HG02981 (cell line): ENCODE data around the gene C15orf61.

ENCODE experiments used
- ATAC-seq: cut with Tn5 transposase; IDR thresholded peaks from one replicate; pipeline ENCODE4 v1.9.1; 2021; ENCODE audit warnings: mild to moderate bottlenecking, moderate library complexity; ENCODE audit not compliant: unreplicated experiment

The C15orf61 gene

GRCh38 chr15:67521029-67521782, at the start of gene C15orf61:
C15orf61 (plus strand) TSS chr15:67521131; CDS start chr15:67521249, 118 bp downstream.
- ATAC-seq, result peak; percentile 63

DNA sequence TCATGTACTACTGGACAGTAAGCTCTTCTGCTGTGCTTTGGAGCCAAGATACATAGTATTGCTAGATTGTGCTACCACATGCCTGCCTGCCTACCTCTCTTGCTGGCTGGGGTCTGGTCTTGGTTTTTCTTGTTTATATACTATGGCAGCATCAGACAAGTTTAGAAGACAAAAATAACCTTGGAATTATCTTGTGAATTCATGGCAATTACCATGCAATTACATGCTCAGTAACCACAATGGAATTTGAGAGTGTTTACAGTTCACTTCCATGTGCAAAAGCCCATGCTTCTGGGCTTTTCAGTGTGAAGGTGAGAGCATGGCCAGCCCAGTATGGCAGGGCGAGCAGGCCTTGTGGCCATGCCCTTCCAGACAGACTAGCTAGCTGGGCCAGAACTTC, 48.0 kb upstream of the C15orf61 start:
- ATAC-seq, result no peak

DNA sequence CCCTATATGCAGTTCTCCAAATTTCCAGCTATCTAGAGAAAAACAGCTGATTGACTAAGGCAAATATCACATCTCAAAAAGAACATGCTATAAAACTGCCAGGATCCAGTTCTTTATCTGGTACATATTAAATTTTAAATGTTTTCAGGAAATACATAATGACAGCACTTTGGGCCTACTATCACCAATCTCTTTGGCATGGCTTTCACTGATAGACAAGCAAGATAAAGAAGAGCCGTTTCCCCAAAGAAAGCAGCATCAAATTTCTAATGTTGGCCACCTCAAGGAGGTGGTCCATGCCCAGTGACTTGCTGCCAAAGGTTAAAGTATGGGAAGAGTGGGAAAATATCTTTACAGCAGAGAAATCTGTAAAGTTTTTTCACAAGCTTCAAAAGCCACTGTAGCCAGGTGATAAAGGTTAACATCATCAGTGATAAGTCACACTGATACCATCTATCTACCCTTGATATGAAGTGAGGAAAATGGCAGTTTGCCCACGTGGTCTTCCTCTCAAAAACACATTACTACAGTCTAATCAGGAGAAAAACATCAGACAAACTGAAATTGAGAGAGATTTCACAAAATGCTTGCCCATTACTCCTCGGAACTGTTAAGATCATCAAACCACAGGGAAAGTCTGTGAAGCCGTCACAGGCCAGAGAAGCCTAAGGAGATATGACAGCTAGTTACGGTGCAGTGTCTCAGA, 46.4 kb upstream of the C15orf61 start:
- ATAC-seq, result no peak

DNA sequence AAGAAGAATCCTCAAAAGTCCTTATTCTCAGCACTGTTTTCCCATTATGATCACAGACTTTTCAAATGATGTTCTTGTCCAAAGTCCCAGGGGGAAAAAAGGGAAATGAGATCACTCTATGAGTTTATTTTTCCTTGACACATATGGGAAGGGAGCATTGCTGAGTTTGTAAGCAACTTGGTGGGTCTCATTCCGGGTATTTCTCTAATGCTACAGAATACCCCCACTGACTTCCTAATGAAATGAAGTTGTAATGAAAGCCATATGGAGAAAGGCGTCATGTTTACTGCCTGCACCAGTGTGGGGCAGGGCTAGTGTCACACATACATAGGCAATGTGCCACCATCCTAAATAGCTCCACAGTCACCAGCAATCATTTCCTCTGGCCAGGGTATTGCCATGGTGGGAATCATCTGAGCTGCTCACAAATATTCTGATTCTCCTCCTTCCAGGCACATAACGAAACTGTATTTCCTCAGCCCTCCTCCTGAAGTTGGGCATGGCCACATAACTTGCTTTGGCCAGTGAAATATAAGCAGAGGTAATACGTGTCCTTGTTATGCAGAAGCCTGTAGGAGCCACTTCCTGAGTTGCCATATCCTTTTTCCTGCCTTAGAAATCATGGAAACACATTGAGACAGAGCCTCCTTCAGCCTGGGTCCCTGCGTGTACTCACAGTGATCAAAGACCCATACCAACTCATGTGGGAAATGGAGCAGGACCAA, 41.0 kb upstream of the C15orf61 start:
- ATAC-seq, result no peak

DNA sequence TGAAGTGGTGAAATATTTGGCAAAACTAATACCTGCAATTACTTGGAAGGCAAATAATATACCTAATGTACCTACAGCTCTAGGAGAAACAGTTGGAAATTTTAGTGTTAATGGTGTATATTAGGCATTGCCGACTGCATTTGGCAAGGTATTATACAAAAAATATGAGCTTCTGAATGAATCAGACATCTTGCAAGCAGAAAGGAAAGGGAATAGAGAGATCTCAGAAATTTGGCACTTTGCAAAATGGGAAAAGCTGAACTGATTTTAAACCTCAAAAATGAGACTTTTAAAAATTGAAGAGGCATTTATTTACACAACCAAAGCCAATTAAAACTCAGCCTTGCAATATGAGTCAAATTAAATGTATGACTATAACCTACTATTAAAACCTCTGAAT, 40.2 kb upstream of the C15orf61 start:
- no peak for ATAC-seq

- ATAC-seq, result no peak
Observed at GRCh38 chr15:67481680-67482079, 39.3 kb upstream of the C15orf61 start.

GRCh38 chr15:67495585-67495984, 25.3 kb upstream of the C15orf61 start:
- ATAC-seq, result no peak

DNA sequence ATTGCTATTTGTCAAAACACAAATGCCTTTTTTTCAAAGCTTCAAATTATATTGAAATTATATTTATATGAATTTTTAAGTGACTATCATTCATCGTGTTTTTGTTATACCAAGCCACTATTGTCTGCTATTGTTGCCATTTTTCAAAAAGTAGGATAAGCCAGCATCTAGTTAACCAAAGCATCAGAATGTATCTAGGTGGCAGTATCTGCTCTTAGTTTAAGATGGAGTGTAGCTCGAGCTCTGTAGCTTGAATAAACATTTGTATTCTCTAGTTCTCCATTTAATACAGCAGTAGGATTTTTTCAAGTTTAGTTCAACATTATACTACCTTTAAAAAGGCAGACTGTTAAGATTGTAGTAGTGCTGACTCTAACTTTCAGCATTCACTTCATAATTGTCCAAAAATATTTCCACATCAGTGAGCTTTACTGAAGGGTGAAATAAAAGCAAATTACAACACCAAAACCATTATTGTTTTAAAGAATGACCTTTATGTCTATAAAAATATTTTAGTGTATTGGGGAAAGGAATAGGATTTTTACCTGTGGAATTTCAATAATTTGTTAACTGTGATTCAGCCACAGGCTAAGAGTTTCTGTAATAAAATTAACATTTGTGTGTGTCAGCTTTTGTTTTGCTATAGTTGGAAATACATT, 19.6 kb upstream of the C15orf61 start:
- no peak for ATAC-seq

DNA sequence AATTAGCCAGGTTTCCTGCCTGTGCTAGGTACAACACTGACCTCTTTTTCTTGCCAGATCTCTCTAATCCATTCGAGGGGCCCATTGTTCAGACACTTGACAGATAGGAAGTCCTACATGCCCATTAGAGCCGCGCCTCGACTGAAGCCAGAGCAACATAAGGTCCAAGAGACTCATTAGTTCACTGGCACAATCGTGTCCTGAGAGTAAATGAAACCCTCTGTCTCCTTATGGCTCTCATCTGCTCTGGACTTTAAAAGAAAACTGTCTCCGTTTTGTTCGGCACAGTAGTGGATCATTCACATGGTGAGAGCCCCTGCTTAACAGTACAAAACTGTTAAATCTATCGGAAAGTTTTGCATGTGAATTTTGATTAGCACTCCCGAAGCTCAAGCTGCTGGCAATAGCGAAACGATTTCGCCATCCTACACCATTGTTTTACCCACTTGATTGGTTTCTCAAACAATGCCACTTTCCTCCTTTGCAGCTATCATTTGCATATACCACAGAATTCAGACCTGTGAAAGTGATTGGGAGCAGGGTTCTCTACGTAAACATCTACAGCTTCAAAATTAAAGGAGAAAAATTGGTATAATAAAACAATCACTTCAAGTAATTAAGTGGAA, 19.0 kb upstream of the C15orf61 start:
- ATAC-seq, result no peak

DNA sequence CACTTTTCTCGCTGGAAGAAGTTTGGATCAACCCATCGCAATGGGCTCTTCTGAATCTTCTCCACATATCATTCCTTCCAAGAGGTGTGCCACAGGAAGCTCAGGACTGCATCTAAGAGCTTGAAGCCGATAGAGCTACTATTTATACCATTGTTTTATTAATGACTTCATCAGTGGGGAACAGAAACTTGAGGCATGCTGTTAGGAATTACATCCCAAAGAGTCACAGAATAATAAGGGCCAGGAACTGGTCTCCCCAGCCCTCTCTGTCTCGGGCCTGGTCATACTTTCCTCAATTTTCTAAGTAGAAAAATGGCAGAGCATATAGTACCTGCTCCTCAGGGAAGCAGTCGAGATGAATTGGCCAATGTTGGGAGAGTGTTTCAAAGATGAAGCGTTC, 16.9 kb upstream of the C15orf61 start:
- no peak for ATAC-seq

- no peak for ATAC-seq
Observed at GRCh38 chr15:67504796-67505195, 16.1 kb upstream of the C15orf61 start.

DNA sequence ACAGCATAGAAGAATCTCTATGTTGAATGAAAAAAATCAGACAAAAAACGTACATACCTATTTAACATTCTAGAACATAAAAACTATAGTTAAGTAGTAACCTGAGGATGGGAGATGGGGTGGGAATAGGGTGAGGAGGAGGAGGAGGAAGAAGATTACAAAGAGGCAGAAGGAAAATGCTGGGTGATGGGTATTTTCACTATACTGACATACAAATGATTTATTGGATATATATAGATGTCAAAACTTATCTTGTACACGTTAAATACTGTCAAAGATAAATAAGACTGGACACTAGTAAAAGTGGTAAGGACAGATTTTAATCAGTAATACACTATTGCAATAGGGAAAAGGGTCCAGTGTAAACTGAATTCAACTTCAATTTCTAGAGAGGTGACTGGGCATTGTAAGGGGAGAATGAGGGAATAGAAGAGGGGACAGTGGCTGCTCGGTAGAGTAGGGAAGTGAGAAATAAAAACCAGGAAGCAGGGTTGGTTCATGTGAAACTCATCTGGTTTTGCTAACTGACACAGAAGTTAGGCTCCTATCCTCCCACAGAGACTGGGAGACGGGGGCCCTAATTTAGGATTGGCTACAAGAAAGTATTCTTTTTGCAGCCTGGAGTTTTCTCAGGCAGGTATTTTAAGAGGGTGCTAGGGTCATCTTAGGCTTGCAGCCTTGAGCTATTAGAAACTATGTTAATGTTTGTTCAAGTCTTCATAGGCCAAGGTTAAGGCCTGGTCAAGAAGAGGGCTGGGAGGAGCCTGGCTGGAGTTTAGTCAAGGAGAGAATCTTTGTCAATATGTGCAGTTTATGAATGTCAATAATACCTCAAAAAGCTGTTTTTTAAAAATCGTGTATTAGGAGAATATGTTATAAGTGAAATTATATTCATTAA, 15.0 kb upstream of the C15orf61 start:
- no peak for ATAC-seq

GRCh38 chr15:67506775-67507747, 13.9 kb upstream of the C15orf61 start:
- no peak for ATAC-seq

DNA sequence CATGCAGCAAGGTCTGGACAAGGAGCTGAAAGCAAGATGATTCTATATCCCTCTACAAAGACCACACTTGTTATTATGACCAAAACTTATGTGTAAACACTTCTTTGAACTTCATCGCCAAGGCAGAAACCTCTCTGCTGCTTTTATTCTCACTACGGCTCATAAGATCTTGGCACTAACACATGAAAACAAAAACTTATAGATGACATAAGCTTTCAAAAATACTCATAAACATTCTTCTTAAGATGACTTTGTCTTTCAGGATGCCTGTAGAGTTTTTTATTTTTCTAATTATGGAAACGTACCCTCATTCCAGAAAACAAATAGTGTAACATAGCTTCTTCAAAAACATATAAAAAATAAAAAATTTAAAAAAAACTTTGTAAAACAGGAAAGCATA, 12.5 kb upstream of the C15orf61 start:
- no peak for ATAC-seq

DNA sequence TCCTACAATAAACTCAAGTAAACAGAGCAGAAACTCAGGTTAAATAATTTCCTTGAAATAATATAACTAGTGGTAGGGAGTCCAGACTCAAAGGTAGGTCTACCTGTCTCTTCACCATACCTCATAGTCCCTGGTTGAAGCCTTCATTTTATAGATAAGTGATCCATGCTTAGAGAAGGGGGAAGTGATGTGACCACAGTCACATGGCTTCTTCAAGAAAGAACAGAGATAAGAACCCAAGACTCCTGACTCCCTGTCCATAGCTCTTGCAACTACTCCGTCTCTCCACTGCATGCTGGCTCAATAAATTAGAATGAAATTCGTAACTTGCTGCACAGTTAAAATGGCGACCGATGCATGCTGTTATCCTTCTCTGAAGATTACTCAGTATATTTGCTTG, 11.0 kb upstream of the C15orf61 start:
- no peak for ATAC-seq

DNA sequence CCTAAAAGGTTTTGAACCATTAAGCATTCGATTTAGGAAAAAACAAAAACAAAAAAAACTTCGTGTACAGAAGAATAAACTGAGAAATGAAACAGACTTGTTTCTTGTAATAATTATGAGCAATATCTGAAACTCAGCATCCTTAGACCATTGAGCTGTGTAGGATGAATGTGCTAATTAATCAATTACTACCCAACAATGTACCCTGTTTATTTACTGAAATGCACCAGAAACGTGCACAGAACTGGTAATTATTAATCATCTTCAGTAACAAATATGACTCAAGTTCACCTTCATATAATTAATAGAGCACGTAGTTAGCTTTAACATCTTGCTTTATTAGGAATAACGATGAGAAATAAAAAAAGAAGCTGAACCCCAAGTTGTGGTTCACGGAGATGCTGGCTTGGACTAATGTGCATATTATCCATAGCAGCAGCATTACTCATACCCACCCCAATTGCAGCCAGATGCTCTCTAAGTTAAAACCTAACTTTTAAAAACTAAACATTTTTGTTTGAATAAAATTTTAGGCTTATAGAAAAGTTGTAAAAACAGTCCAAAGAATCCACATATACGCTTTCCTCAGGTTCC, 10.2 kb upstream of the C15orf61 start:
- no peak for ATAC-seq

DNA sequence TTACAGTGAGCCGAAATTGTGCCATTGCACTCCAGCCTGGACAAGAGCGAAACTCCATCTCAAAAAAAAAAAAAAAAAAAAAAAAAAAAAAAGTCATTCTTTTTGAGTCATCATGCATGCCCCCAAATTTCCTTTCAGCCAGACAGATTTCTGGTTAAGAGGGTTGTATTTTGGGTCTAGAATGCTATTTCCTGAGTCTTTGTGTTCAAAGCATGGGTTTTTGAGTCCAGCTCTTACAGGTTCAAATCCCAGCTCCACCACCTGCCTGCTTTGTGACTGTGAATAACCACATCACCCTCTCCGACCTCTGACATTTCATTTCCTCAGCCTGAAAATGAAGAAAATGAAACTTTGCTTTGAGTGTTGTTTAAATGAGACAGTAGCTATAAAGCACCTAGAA, 9.3 kb upstream of the C15orf61 start:
- ATAC-seq, result no peak

DNA sequence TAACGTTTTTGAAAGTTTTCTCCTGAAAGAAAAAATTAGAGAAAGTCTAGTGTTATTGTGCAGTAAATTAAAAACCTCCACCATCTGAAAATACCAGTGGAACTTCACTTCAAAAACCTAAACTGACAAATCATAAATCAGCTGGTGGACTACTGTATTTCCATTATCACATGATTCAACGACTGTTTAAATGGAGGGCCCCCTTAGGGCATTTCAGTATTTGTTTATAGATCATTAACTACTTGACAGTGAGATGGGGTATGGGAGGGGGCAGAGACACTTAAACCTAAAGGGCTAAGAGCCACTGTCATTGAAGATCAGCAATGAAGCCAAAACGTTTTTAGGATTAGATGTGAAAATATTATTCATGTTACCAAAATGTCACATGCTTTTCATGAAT, 8.8 kb upstream of the C15orf61 start:
- ATAC-seq, result no peak
